PC-3 (cell line): ENCODE results near the gene KCTD15. TPM values are rescaled to one million over a fixed set of nuclear protein-coding genes. Genes with fewer than 3 reads are reported as not detected.

Source experiments
- ATAC-seq: fragments of 200-7000 bp; cut with Tn5 transposase; 2 replicates; pipeline ENCODE4 v1.9.1; 2020; ENCODE audit warnings: mild to moderate bottlenecking, moderate library complexity
- Bru-seq: library from RNA; stranded (reverse); fragments of 400-500 nt; gene quantifications from one replicate; lab custom pipeline; 2021; lab: Mats Ljungman, UMichigan
- BruChase-seq, 2 experiments: library from RNA; stranded (reverse); fragments of 400-500 nt; gene quantifications; one replicate each; lab custom pipeline; 2021; lab: Mats Ljungman, UMichigan
- BruUV-seq: library from RNA; stranded (reverse); fragments of 400-500 nt; replicated peaks from 2 replicates; lab custom pipeline; 2021; lab: Mats Ljungman, UMichigan
- CTCF ChIA-PET: fragments of 300-600 bp; sonication (Branson Sonifier 250); formaldehyde crosslinking; loops from one replicate; lab custom pipeline; 2022; ENCODE audit warnings: antibody characterized with exemption; lab: Charles Lee
- POLR2A ChIA-PET: fragments of 300-600 bp; sonication (Branson Sonifier 250); formaldehyde crosslinking; loops from one replicate; lab custom pipeline; 2022; ENCODE audit warnings: antibody characterized with exemption; ENCODE audit not compliant: unreplicated experiment; lab: Charles Lee
- DNase-seq: peaks from one replicate; pipeline ENCODE4 v3.0.0-alpha.2; 2015
- H2AFZ ChIP-seq: fragments of 300-600 bp; sonication (generic); 2 replicates; pipeline ENCODE4 v1.6.0; 2016; ENCODE audit warnings: antibody characterized with exemption, low read length
- H3F3A ChIP-seq: fragments of 300-600 bp; sonication (generic); one replicate; pipeline ENCODE4 v1.6.0; 2017; ENCODE audit warnings: antibody characterized with exemption, low read length, control low read depth, mild to moderate bottlenecking; ENCODE audit not compliant: unreplicated experiment
- H3K27ac ChIP-seq: fragments of 300-600 bp; sonication (generic); 2 replicates; pipeline ENCODE4 v1.5.1; 2016; ENCODE audit warnings: mild to moderate bottlenecking, low read length
- H3K27me3 ChIP-seq: fragments of 300-600 bp; sonication (generic); 2 replicates; pipeline ENCODE4 v1.6.1; 2016; ENCODE audit warnings: low read length, mixed read lengths
- H3K36me3 ChIP-seq: fragments of 300-600 bp; sonication (generic); 2 replicates; pipeline ENCODE4 v1.6.1; 2016; ENCODE audit warnings: low read depth, mixed run types, low read length, mixed read lengths
- H3K4me1 ChIP-seq: fragments of 300-600 bp; sonication (generic); 2 replicates; pipeline ENCODE4 v1.5.1; 2016; ENCODE audit warnings: low read length; ENCODE audit not compliant: insufficient read depth
- H3K4me2 ChIP-seq: fragments of 300-600 bp; sonication (generic); 2 replicates; pipeline ENCODE4 v1.6.0; 2016; ENCODE audit warnings: low read length
- H3K4me3 ChIP-seq: fragments of 300-600 bp; sonication (generic); 2 replicates; pipeline ENCODE4 v1.5.1; 2016; ENCODE audit warnings: mild to moderate bottlenecking, low read length, mixed read lengths
- H3K79me2 ChIP-seq: fragments of 300-600 bp; sonication (generic); 2 replicates; pipeline ENCODE4 v1.6.1; 2017; ENCODE audit warnings: low read length, mixed read lengths
- H3K9ac ChIP-seq: fragments of 300-600 bp; sonication (generic); 2 replicates; pipeline ENCODE4 v1.6.0; 2016; ENCODE audit warnings: mild to moderate bottlenecking, low read length
- H3K9me2 ChIP-seq: fragments of 300-600 bp; sonication (generic); replicated peaks from 2 replicates; pipeline ENCODE4 v1.6.1; 2016; ENCODE audit warnings: mixed run types, low read length, mixed read lengths
- H3K9me3 ChIP-seq: fragments of 300-600 bp; sonication (generic); 2 replicates; pipeline ENCODE4 v1.6.1; 2016; ENCODE audit warnings: low read length, mixed read lengths
- H4K20me1 ChIP-seq: fragments of 300-600 bp; sonication (generic); 2 replicates; pipeline ENCODE4 v1.6.1; 2016; ENCODE audit warnings: low read length, mixed read lengths
- EZH2 ChIP-seq: fragments of 300-600 bp; sonication (generic); IDR thresholded peaks from one replicate; pipeline ENCODE4 v1.6.1; 2017; ENCODE audit warnings: antibody characterized with exemption, mild to moderate bottlenecking, low read length; ENCODE audit not compliant: unreplicated experiment
- EZH2phosphoT487 ChIP-seq: fragments of 300-600 bp; sonication (generic); IDR thresholded peaks from 2 replicates; pipeline ENCODE4 v1.6.1; 2018; ENCODE audit warnings: mild to moderate bottlenecking, antibody characterized with exemption, low read length, borderline replicate concordance
- intact Hi-C: fragments of 100-400 bp; cut with micrococcal nuclease; formaldehyde crosslinking; loops from 2 replicates; pipeline ENCODE4 v1.9.0; 2023
- long read RNA-seq: library from polyadenylated mRNA; unstranded; transcript quantifications from one replicate; pipeline ENCODE4 v2.0.0, GENCODE V29; 2021; ENCODE audit not compliant: unreplicated experiment
- total RNA-seq: library from RNA; depleted of rRNA; stranded (reverse); fragments of >200 nt; gene quantifications from 2 replicates; pipeline ENCODE4 v1.2.3, GENCODE V29; 2014; rRNA removed
- TF ChIP-seq, protein P1 (sequence below): fragments of 300-600 bp; sonication (generic); conservative IDR thresholded peaks from 2 replicates; pipeline ENCODE4 v1.5.1; 2017; ENCODE audit warnings: antibody characterized with exemption, low read depth, mild to moderate bottlenecking, low read length

KCTD15 gene, protein sequence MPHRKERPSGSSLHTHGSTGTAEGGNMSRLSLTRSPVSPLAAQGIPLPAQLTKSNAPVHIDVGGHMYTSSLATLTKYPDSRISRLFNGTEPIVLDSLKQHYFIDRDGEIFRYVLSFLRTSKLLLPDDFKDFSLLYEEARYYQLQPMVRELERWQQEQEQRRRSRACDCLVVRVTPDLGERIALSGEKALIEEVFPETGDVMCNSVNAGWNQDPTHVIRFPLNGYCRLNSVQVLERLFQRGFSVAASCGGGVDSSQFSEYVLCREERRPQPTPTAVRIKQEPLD
- total RNA-seq (58.2 and 79.9 TPM in 2 replicates), Bru-seq, nascent RNA (percentile 75 among the genes with signal in this experiment), BruChase-seq, experiment 1, labeled RNA remaining after a 6-hour chase (percentile 88 among the genes with signal in this experiment), BruChase-seq, experiment 2, labeled RNA remaining after a 2-hour chase (percentile 90 among the genes with signal in this experiment)
- long read RNA-seq, transcript KCTD15-207 (7 exons, 1,625 nt), result major isoform, 31 of 228 reads
- long read RNA-seq, partial matches to known transcripts, result 43 of 228 reads
- long read RNA-seq, other reads (novel, unspliced or antisense), result 152 of 228 reads

DNA sequence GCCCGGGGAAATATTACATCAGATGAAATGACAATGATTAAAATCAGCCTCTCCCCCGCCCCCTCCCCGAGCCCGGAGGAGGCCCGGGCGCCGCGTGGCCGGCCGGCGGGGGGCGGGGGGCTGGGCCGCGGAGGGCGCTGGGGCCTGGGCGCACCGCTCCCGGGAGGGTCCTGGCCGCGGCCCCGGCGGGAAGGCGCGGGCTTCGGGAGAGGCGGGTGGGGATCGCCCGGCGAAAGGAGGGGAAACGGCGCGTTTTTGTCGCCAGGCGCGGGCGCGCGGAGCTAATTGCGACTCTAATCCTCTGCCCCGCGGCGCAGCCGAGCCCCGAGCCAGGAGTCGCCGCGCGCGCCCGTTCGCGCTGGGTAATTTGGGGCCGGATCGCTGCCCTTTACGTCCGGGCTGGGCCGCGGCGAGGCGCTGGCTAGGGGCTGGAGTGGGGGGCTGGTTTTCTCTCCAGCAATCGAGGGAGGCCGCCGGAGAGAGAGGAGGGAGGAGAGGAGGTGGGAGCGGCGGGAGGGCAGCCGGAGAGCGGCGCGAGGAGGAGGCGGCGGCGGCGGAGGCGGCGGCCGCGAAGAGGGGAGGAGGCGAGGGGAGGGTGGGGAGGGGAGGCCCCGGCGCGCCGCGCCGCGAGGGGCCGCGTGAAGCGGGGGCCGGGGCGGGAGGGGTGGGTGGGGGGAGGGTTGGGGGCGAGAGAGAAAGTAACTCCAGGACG is at the start of gene KCTD15:
TSS of gene KCTD15 (plus strand) at position 707 of the 712 bp plus-strand sequence. CDS start 3,585 bp downstream, outside the sequence.
- Histone ChIP-seq H3K4me1 (peaks cover 6% of the 10 kb centered on the region; the same call in 1 of the 2 replicates), H3K9ac (peak within 1 kb of the TSS; percentile 90), H3F3A (no peaks in the 10 kb centered on the region), H3K9me2 (no peaks in the 10 kb centered on the region), H4K20me1 (no peaks in the 10 kb centered on the region), H2AFZ (peak within 1 kb of the TSS; percentile 79), H3K9me3 (no peaks in the 10 kb centered on the region), H3K4me2 (peak within 1 kb of the TSS; percentile 91), H3K4me3 (peak within 1 kb of the TSS; percentile 83), H3K36me3 (no peaks in the 10 kb centered on the region), H3K27me3 (no peaks in the 10 kb centered on the region), H3K27ac (peak within 1 kb of the TSS; percentile 80), H3K79me2 (peaks cover 8% of the 10 kb centered on the region)
- DNase-seq, result peak; percentile 16
- TF ChIP-seq EZH2phosphoT487 (no peak), EZH2 (no peak)
- TF ChIP-seq, protein P1, sequence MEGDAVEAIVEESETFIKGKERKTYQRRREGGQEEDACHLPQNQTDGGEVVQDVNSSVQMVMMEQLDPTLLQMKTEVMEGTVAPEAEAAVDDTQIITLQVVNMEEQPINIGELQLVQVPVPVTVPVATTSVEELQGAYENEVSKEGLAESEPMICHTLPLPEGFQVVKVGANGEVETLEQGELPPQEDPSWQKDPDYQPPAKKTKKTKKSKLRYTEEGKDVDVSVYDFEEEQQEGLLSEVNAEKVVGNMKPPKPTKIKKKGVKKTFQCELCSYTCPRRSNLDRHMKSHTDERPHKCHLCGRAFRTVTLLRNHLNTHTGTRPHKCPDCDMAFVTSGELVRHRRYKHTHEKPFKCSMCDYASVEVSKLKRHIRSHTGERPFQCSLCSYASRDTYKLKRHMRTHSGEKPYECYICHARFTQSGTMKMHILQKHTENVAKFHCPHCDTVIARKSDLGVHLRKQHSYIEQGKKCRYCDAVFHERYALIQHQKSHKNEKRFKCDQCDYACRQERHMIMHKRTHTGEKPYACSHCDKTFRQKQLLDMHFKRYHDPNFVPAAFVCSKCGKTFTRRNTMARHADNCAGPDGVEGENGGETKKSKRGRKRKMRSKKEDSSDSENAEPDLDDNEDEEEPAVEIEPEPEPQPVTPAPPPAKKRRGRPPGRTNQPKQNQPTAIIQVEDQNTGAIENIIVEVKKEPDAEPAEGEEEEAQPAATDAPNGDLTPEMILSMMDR, result no peak
- BruUV-seq, result no TSS peak
- ATAC-seq, result peak; percentile 13
- intact Hi-C loops, result loop anchor here (2.0 kb wide), 1 partner anchor 24 kb away; no protein-coding TSS in a partner anchor
- ChIA-PET POLR2A (interaction anchor here (0.5 to 1.5 kb wide), 2 partner anchors 23 to 202 kb away, joined by 3 to 17 read pairs; no protein-coding TSS in a partner anchor), CTCF (interaction anchor here (0.5 kb wide), 1 partner anchor 18 kb away, joined by 3 read pairs; no protein-coding TSS in a partner anchor)

DNA sequence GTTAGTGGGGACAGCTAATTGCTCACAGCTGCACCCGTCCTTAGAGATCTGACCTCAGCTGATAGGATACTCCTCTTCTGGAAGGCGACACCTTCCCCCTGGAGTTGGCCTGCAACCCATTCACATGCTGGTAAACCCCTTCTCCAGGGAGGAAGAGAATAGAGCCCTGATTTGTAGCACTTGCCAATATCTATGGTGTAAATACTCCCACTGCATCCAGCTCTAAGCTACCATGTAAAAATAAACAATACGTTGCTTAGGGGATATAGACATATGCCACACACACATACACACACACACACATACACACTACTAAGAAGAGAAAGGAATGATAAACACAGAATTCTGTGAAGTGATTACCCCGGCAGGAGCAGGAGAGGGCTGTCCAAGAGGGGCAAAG is 49.4 kb upstream of the KCTD15 start:
- CTCF ChIA-PET, result interaction anchor here (0.8 kb wide), 1 partner anchor 290 kb away, joined by 3 read pairs; no protein-coding TSS in a partner anchor
- POLR2A ChIA-PET, result no interaction called here
- H3K27ac ChIP-seq, result no peak overlapping the region
- H3K4me1 ChIP-seq, result no peaks in the 10 kb centered on the region
- no peak overlapping the region for H3K4me3 ChIP-seq
- no peaks in the 10 kb centered on the region for H3K9me3 ChIP-seq
- ATAC-seq (no peak), DNase-seq (no peak)
- H3K36me3 ChIP-seq, result no peaks in the 10 kb centered on the region
- no TSS peak for BruUV-seq
- H3K79me2 ChIP-seq, result no peaks in the 10 kb centered on the region
- peaks cover 32% of the 10 kb centered on the region for H3K27me3 ChIP-seq
- H3F3A ChIP-seq, result no peaks in the 10 kb centered on the region
- no peaks in the 10 kb centered on the region for H3K9me2 ChIP-seq
- intact Hi-C loops, result no loop called here
- H4K20me1 ChIP-seq, result no peaks in the 10 kb centered on the region
- no peak overlapping the region for H3K4me2 ChIP-seq
- no peak overlapping the region for H3K9ac ChIP-seq
- no peak overlapping the region for H2AFZ ChIP-seq
- TF ChIP-seq EZH2 (no peak), EZH2phosphoT487 (no peak)
- TF ChIP-seq, protein P1, result no peak
